ENCODE measurements around the gene TMEM17. TPM values are rescaled to one million over a fixed set of nuclear protein-coding genes. Genes with fewer than 3 reads are reported as not detected.

The TMEM17 gene
- total and polyA plus RNA-seq, 2 donors (not counting 3 experiments of a cell fraction or from before 2014, with no cell fraction given), result 0.91 to 2.0 TPM

- no peak overlapping the region for H3K4me2 ChIP-seq (ENCODE audit: insufficient read depth, low read length)
- DNase-seq (ENCODE audit: low read depth, low spot score), result no peak
- BruUV-seq (replicated peaks), result no TSS peak
- H3K9ac ChIP-seq (replicated peaks; ENCODE audit: extremely low read depth, insufficient read depth, low read length), result no peak overlapping the region
- H3K27ac ChIP-seq (ENCODE audit: insufficient read depth, low read depth, low read length), result no peak overlapping the region
- intact Hi-C loops (cut with micrococcal nuclease), result no loop called here
- POLR2A ChIA-PET, result no interaction called here
- H3K36me3 ChIP-seq (ENCODE audit: control insufficient read depth in 2 of 2, extremely low read depth in 1 of 2, insufficient read depth in 2 of 2, low read length in 2 of 2), result no peaks in the 10 kb centered on the region
- no peaks in the 10 kb centered on the region for H3K4me1 ChIP-seq (ENCODE audit: control insufficient read depth, extremely low read depth, insufficient read depth, low read length)
- H3K9me1 ChIP-seq (replicated peaks; ENCODE audit: control insufficient read depth, extremely low read depth, insufficient read depth, low read length), result no peaks in the 10 kb centered on the region
- FAIRE-seq, result no peak
- H2AFZ ChIP-seq (ENCODE audit: low read depth, low read length), result no peak overlapping the region
- H3K27me3 ChIP-seq (ENCODE audit: control insufficient read depth in 2 of 2, insufficient read depth in 2 of 2, low read length in 2 of 2), result no peaks in the 10 kb centered on the region
- CTCF ChIA-PET, result interaction anchor here (5.7 kb wide), 1 partner anchor 11 kb away, joined by 26 read pairs; no protein-coding TSS in a partner anchor
- no peak overlapping the region for H3K4me3 ChIP-seq (replicated peaks in 1 of 3; ENCODE audit: insufficient read depth in 1 of 3, low read depth in 1 of 3, low read length in 3 of 3)
- H3K79me2 ChIP-seq (ENCODE audit: control insufficient read depth, insufficient read depth, low read length), result no peaks in the 10 kb centered on the region
- dilution Hi-C loops (cut with MboI; ENCODE audit: extremely low pct_ligation_motif_present, low sequenced_read_pairs), result no loop called here
- TF ChIP-seq EZH2 (IDR thresholded peaks at IDR 0.05; ENCODE audit: borderline replicate concordance, low read depth, low read length, severe bottlenecking) (no peak), POLR2A (IDR thresholded peaks at IDR 0.05; ENCODE audit: low read depth, low read length) (no peak), FOS (IDR thresholded peaks at IDR 0.05; ENCODE audit: borderline replicate concordance, insufficient read depth, low read length) (no peak), JUN (IDR thresholded peaks at IDR 0.05; ENCODE audit: borderline replicate concordance, insufficient read depth, insufficient read length, low read depth) (no peak), MYC (IDR thresholded peaks at IDR 0.05; ENCODE audit: low read depth, low read length) (no peak), GATA2 (IDR thresholded peaks at IDR 0.05; ENCODE audit: insufficient read depth, insufficient read length, low read depth, low read length) (no peak), CTCF (IDR thresholded peaks at IDR 0.05; ENCODE audit: extremely low read depth in 1 of 2, insufficient read depth in 1 of 2, low read depth in 1 of 2, low read length in 2 of 2) (no peak), POLR2AphosphoS5 (IDR thresholded peaks at IDR 0.05; ENCODE audit: insufficient read depth, low read depth, low read length) (no peak), MAX (IDR thresholded peaks at IDR 0.05; ENCODE audit: insufficient read depth, insufficient read length) (no peak)
- no peaks in the 10 kb centered on the region for H4K20me1 ChIP-seq (replicated peaks; ENCODE audit: control insufficient read depth, extremely low read depth, insufficient read depth, low read length)
- no peaks in the 10 kb centered on the region for H3K9me3 ChIP-seq (replicated peaks; ENCODE audit: control insufficient read depth, insufficient read depth, low read length)
These were observed 38.3 kb downstream of the TMEM17 start for GRCh38 chr2:62467475-62468321.
